ENCODE data around the gene GREM1.

The GREM1 gene

GRCh38 chr15:32717426-32718226, at the start of gene GREM1:
TSS of gene GREM1 (plus strand) at chr15:32718004. CDS start at chr15:32730691, 12,687 bp downstream.
- no peak for DNase-seq

GRCh38 chr15:32668942-32669341, 48.9 kb upstream of the GREM1 start:
- no peak for DNase-seq

GRCh38 chr15:32669896-32670611, 47.8 kb upstream of the GREM1 start:
- DNase-seq, result no peak

GRCh38 chr15:32670623-32671022, 47.2 kb upstream of the GREM1 start:
- DNase-seq, result no peak

- DNase-seq, result no peak
Measured at GRCh38 chr15:32671339-32672325, 46.2 kb upstream of the GREM1 start.

- no peak for DNase-seq
Measured at GRCh38 chr15:32674681-32675080, 43.1 kb upstream of the GREM1 start.

- DNase-seq, result no peak
Measured at GRCh38 chr15:32675466-32675865, 42.3 kb upstream of the GREM1 start.

GRCh38 chr15:32676169-32676568, 41.6 kb upstream of the GREM1 start:
- no peak for DNase-seq

GRCh38 chr15:32677238-32677750, 40.5 kb upstream of the GREM1 start:
- DNase-seq, result no peak

- DNase-seq, result no peak
Measured at GRCh38 chr15:32679298-32679690, 38.5 kb upstream of the GREM1 start.

- DNase-seq, result no peak
Measured at GRCh38 chr15:32682569-32682968, 35.2 kb upstream of the GREM1 start.

- DNase-seq, result no peak
Measured at GRCh38 chr15:32682977-32683630, 34.7 kb upstream of the GREM1 start.

- DNase-seq, result no peak
Measured at GRCh38 chr15:32683906-32684584, 33.8 kb upstream of the GREM1 start.

GRCh38 chr15:32685576-32685975, 32.2 kb upstream of the GREM1 start:
- no peak for DNase-seq

GRCh38 chr15:32687556-32687955, 30.2 kb upstream of the GREM1 start:
- no peak for DNase-seq

- DNase-seq, result no peak
Measured at GRCh38 chr15:32688151-32688639, 29.6 kb upstream of the GREM1 start.

GRCh38 chr15:32690941-32691688, 26.7 kb upstream of the GREM1 start:
- no peak for DNase-seq

- DNase-seq, result no peak
Measured at GRCh38 chr15:32691689-32692038, 26.1 kb upstream of the GREM1 start.

GRCh38 chr15:32692286-32692685, 25.5 kb upstream of the GREM1 start:
- DNase-seq, result no peak

- no peak for DNase-seq
Measured at GRCh38 chr15:32694222-32694983, 23.4 kb upstream of the GREM1 start.
